ENCODE results near the gene SCN8A.

- TF ChIP-seq CTCF (IDR thresholded peaks at IDR 0.05) (no peak), POLR2A (IDR thresholded peaks at IDR 0.05) (no peak), EP300 (IDR thresholded peaks at IDR 0.05) (no peak)
Measured at GRCh38 chr12:51695241-51696010, 104.4 kb downstream of the SCN8A start.
